Prostate gland (tissue), 2 donors: Measurements from ENCODE around the gene HSPB6. TPM values are rescaled to one million over a fixed set of nuclear protein-coding genes. Genes with fewer than 3 reads are reported as not detected.

Experiments used
- DNase-seq: peaks from one replicate; pipeline ENCODE4 v3.0.0-alpha.2; 2019; ENCODE audit warnings: low spot score
- H3K27ac ChIP-seq, 2 donors: fragments of 200-600 bp; sonication (generic); 2 replicates each; pipeline ENCODE4 v1.5.1; 2017 to 2019
- H3K27me3 ChIP-seq: fragments of 200-600 bp; sonication (generic); replicated peaks from 2 replicates; pipeline ENCODE4 v1.5.1; 2019; ENCODE audit not compliant: insufficient read depth
- H3K36me3 ChIP-seq, 2 donors: fragments of 200-600 bp; sonication (generic); 1 replicate in 1 of 2; 2 replicates in 1 of 2; pipeline versions ENCODE4 v1.5.1 to v1.8.1; 2017 to 2019
- H3K4me1 ChIP-seq: fragments of 200-600 bp; sonication (generic); replicated peaks from 2 replicates; pipeline ENCODE4 v1.5.1; 2019
- H3K4me3 ChIP-seq, 2 donors: fragments of 200-600 bp; sonication (generic); 2 replicates each; pipeline ENCODE4 v1.5.1; 2017 to 2019
- H3K9me3 ChIP-seq: fragments of 200-600 bp; sonication (generic); 2 replicates; pipeline ENCODE4 v1.5.1; 2017
- POLR2A ChIP-seq: fragments of 450-650 bp; IDR thresholded peaks from one replicate; pipeline ENCODE4 v1.6.1; 2016; ENCODE audit warnings: antibody characterized with exemption, mild to moderate bottlenecking
- POLR2AphosphoS5 ChIP-seq: sonication (generic); formaldehyde crosslinking; IDR thresholded peaks from one replicate; pipeline ENCODE4 v1.6.1; 2017; ENCODE audit warnings: antibody characterized with exemption
- WGBS: methylation state at CpG from one replicate; pipeline ENCODE4 v1.1.5; 2018; 5-methylcytosine and 5-hydroxymethylcytosine counted together
- intact Hi-C: fragments of 100-400 bp; cut with DNase I; formaldehyde crosslinking; loops from one replicate; pipeline ENCODE4 v1.14.2; 2022
- total RNA-seq, 2 donors: library from RNA; depleted of rRNA; stranded (reverse); fragments of >200 nt; gene quantifications; one replicate each; pipeline ENCODE4 v1.1.0, GENCODE V29; 2016
- TF ChIP-seq, protein P1 (sequence below), 4 experiments: fragments of 200-600 bp in 2 of 4; fragments of 450-650 bp in 2 of 4; sonication (generic) in 2 of 4; IDR thresholded peaks; 1 replicate in 3 of 4; 2 replicates in 1 of 4; pipeline ENCODE4 v1.5.1; 2016 to 2019; ENCODE audit warnings: antibody characterized with exemption in 4 of 4, mild to moderate bottlenecking in 2 of 4, moderate library complexity in 2 of 4

The HSPB6 gene
- total RNA-seq, 2 donors from 2014 or later: 32.2 to 78.5 TPM

GRCh38 chr19:35738021-35738886, 18.6 kb downstream of the HSPB6 start:
- intact Hi-C loops: no loop called here
- no peaks in the 10 kb centered on the region for H3K9me3 ChIP-seq
- peaks cover 3% of the 10 kb centered on the region for H3K4me1 ChIP-seq
- H3K27ac ChIP-seq: no peak overlapping the region
- no peak overlapping the region for H3K4me3 ChIP-seq
- peaks cover 8 to 16% of the 10 kb centered on the region in 2 donors for H3K36me3 ChIP-seq
- TF ChIP-seq, protein P1, sequence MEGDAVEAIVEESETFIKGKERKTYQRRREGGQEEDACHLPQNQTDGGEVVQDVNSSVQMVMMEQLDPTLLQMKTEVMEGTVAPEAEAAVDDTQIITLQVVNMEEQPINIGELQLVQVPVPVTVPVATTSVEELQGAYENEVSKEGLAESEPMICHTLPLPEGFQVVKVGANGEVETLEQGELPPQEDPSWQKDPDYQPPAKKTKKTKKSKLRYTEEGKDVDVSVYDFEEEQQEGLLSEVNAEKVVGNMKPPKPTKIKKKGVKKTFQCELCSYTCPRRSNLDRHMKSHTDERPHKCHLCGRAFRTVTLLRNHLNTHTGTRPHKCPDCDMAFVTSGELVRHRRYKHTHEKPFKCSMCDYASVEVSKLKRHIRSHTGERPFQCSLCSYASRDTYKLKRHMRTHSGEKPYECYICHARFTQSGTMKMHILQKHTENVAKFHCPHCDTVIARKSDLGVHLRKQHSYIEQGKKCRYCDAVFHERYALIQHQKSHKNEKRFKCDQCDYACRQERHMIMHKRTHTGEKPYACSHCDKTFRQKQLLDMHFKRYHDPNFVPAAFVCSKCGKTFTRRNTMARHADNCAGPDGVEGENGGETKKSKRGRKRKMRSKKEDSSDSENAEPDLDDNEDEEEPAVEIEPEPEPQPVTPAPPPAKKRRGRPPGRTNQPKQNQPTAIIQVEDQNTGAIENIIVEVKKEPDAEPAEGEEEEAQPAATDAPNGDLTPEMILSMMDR (IDR thresholded peaks at IDR 0.05): no peak
- TF ChIP-seq POLR2A (no peak), POLR2AphosphoS5 (no peak)
- DNase-seq: no peak
- whole genome bisulfite sequencing: 91% methylated on average over 37 of the region's 37 CpGs
- H3K27me3 ChIP-seq: no peaks in the 10 kb centered on the region

DNA sequence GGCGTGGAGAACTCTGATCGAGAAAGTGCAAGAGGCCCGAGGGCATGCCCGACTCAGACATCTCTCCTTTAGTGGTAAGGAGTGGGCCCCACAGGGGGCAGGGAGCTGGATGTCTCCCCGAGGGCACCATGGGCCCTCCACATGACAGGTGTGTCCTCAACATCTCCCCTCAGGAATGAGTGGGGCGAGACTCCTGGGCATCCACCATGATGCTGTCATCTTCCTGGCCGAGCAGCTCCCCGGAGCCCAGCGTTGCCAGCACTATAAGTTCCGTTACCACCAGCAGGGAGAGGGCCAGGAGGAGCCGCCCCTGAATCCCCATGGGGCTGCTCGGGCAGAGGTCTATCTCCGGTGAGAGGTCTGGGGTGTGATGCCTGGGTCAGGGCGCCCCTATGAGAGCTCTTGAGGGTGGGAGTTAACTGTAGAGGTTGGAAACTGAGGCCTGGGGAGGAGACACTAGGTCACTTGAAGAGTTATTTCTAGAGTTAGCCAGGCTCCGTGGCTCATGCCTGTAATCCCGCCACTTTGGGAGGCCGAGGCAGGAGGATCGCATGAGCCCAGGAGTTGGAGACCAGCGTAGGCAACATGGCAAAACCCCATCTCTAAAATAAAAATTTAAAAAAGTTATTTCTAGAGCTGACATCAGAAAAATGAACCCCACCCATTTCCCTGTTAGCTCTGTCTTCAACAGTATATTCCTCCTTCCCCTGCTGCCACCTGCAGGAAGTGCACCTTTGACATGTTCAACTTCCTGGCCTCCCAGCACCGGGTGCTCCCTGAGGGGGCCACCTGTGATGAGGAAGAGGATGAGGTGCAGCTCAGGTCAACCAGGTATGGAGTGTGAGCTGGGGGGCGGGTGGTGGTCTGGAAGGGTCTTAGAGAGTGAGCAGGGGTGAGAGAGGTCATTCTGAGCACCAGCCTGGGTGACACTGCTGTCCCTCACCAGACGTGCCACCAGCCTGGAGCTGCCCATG, 19.6 kb downstream of the HSPB6 start:
- no peak overlapping the region for H3K27ac ChIP-seq
- no peak for DNase-seq
- H3K36me3 ChIP-seq: peaks cover 11 to 24% of the 10 kb centered on the region in 2 donors
- no peak overlapping the region for H3K4me3 ChIP-seq
- TF ChIP-seq, protein P1 (IDR thresholded peaks at IDR 0.05): no peak
- TF ChIP-seq POLR2A (no peak), POLR2AphosphoS5 (no peak)
- WGBS: 87% methylated on average over 22 of the region's 22 CpGs
- H3K27me3 ChIP-seq: no peaks in the 10 kb centered on the region
- no peaks in the 10 kb centered on the region for H3K9me3 ChIP-seq
- intact Hi-C loops: no loop called here
- peaks cover 3% of the 10 kb centered on the region for H3K4me1 ChIP-seq

DNA sequence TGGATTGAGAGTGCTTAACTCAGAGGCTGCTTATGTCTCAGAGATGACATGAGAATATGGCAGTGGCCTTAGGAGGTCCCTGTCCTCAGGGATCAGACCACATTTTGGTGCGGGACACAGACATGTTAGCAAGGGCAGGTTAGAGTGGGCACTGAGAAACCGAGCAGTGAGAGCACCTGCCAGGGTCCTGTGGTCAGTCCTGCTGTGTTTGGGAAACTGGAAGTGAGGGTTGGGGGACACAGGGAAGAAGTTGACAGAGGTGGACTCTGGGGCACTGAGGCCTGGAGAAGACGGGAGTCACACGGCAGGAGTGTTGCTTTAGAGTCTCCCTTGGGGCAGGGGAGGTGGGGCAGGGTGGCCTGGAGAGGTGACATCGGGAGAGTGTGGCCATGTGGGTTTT, 21.9 kb downstream of the HSPB6 start:
- Histone ChIP-seq H3K4me1 (peaks cover 3% of the 10 kb centered on the region), H3K27me3 (no peaks in the 10 kb centered on the region), H3K27ac (no peak overlapping the region), H3K4me3 (no peak overlapping the region), H3K36me3 (peaks cover 14 to 39% of the 10 kb centered on the region in 2 donors), H3K9me3 (no peaks in the 10 kb centered on the region)
- 88% methylated on average over 5 of the region's 5 CpGs for WGBS
- no peak for DNase-seq
- intact Hi-C loops: no loop called here
- TF ChIP-seq POLR2A (no peak), POLR2AphosphoS5 (no peak)
- TF ChIP-seq, protein P1 (IDR thresholded peaks at IDR 0.05): no peak

DNA sequence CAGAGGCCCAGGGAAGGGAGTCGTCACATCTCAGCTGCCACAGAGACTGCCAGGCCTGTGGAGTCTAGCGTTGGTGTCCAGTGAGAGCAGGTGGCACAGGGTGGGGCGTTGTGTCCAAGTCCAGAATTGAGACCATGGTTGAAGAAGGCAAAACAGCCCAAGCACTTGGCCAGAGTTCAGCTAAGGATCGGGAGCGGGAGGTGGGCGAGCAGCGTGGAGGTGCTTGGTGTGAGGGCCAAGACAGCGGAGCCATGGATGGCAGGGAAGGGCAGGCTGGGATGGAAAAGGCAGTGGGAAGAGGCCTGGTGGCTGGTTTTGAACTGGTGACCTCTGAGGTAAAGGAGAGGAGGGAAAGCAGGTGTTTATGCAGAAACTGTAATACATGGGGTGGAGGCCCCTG, 22.6 kb downstream of the HSPB6 start:
- Histone ChIP-seq H3K36me3 (peaks cover 14 to 45% of the 10 kb centered on the region in 2 donors), H3K27me3 (no peaks in the 10 kb centered on the region)
- 91% methylated on average over 8 of the region's 8 CpGs for WGBS

More for the DNA sequence above, 22.6 kb downstream of the HSPB6 start:
- intact Hi-C loops: no loop called here
- Histone ChIP-seq H3K27ac (no peak overlapping the region), H3K9me3 (no peaks in the 10 kb centered on the region), H3K4me3 (no peak overlapping the region), H3K4me1 (peaks cover 3% of the 10 kb centered on the region)
- DNase-seq: no peak
- TF ChIP-seq, protein P1 (IDR thresholded peaks at IDR 0.05): no peak
- TF ChIP-seq POLR2A (no peak), POLR2AphosphoS5 (no peak)
